GM13976 (cell line): ENCODE results near the gene PRR23E.

Experiments
- DNase-seq: peaks from one replicate; pipeline ENCODE4 v3.0.0; 2012; ENCODE audit warnings: low spot score
- in situ Hi-C: fragments of 300-500 bp; cut with MboI; formaldehyde crosslinking; loops from one replicate; pipeline ENCODE4 v1.12.0; 2022; ENCODE audit warnings: low sequenced_read_pairs, mixed read lengths, inconsistent platforms; ENCODE audit not compliant: unreplicated experiment
- TF ChIP-seq, protein P1 (sequence below): IDR thresholded peaks from 2 replicates; pipeline ENCODE4 v1.5.1; 2012; ENCODE audit warnings: borderline replicate concordance, mild to moderate bottlenecking; ENCODE audit not compliant: insufficient read depth; ENCODE audit errors: extremely low read depth, missing control alignments, control extremely low read depth

Gene PRR23E

DNA sequence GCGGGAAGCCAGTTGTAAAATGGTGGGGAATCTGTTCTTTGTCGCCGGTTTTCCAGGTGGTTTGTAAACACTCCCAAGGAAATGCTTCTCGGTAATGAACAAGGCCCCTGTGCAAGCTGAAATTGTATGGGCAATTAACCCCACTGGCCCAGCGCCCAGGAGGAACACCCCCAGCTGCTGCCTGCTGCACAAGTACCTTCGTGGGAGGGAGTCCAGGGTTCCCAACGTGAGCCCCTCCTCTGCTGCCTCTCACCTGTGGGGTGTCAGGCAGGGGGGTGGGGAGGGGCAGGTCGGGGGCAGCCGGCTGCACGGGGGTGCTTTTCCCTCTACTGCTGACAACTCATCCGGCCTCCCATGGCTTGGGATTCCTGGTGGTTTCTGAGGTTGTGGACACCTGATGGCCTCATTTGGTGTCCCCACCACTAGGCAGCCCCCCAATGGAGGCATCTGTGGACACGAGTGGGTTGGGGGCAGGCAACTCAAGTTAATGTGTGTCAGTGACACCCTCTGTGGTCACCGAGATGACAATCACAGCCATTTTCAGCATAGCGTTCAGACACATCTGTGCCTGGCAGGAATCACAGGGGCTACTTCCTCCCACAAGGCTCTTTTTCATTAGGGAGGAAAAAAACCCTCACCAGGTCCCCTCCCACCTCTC is 35.6 kb upstream of the PRR23E start:
- in situ Hi-C loops, result no loop called here
- TF ChIP-seq, protein P1, sequence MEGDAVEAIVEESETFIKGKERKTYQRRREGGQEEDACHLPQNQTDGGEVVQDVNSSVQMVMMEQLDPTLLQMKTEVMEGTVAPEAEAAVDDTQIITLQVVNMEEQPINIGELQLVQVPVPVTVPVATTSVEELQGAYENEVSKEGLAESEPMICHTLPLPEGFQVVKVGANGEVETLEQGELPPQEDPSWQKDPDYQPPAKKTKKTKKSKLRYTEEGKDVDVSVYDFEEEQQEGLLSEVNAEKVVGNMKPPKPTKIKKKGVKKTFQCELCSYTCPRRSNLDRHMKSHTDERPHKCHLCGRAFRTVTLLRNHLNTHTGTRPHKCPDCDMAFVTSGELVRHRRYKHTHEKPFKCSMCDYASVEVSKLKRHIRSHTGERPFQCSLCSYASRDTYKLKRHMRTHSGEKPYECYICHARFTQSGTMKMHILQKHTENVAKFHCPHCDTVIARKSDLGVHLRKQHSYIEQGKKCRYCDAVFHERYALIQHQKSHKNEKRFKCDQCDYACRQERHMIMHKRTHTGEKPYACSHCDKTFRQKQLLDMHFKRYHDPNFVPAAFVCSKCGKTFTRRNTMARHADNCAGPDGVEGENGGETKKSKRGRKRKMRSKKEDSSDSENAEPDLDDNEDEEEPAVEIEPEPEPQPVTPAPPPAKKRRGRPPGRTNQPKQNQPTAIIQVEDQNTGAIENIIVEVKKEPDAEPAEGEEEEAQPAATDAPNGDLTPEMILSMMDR, result no peak
- DNase-seq, result no peak

GRCh38 chr3:127158614-127159229 is 34.2 kb upstream of the PRR23E start:
- no peak for DNase-seq
- in situ Hi-C loops, result no loop called here
- TF ChIP-seq, protein P1, result no peak

DNA sequence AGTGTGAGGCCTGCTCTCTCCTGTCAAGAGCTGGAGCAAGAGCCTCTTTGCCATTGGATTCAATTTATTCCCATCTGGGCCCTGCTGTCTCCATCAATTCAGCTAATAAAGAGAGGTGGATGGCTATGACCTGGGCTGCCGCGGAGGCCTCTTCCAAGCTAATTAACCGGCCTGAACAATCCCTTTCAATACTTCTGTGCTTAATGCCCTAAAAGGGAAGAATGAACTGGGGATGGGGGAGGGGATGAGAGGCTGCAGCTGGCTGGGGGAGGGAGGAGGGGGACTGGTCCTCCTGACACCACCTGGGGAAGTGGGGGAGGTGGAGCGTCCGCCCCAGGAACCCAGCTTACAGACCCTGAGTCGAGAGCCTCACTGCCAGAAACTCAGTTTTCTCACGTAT is 33.4 kb upstream of the PRR23E start:
- TF ChIP-seq, protein P1, result no peak
- no peak for DNase-seq

DNA sequence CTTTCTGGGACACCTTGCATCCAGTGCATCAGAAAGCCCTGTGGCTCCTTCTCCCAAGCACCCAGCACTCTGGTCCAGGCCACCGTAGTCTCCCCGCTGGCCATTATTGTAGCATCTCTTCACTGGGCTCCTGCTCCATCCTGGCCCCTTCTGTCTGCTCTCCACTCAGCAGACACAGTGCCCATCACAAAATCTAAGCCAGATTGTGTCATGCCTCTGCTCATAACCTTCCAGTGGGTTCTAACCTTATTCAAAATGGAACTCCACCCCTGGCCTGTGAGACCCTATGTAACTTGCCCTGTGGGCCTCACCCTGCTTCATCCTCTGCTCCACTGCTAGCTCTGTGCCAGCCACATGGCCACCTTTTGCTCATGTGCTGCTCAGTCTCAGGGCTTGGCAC is 31.7 kb upstream of the PRR23E start:
- in situ Hi-C loops, result no loop called here
- TF ChIP-seq, protein P1, result no peak
- no peak for DNase-seq

More for the DNA sequence above, 33.4 kb upstream of the PRR23E start:
- in situ Hi-C loops, result no loop called here

DNA sequence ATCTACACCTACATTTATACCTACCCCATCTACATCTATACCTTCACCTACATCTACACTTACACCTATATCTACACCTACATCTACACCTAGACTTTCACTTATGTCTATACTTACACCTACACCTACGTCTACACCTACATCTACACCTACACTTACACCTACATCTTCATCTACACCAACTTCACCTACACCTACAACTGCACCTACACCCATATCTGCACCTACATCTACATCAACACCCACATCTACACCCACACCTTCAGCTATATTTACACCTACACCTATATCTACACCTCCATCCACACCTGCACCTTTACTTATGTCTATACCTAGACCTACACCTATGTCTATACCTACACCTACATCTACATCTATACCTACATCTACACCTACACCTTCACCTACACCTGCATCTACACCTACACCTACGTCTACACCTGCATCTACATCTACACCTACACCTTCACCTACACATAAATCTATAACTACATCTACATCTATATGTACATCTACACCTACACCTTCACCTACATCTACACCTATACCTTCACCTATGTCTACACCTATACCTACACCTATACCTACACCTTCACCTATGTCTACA is 30.9 kb upstream of the PRR23E start:
- no peak for DNase-seq
- in situ Hi-C loops, result no loop called here
- TF ChIP-seq, protein P1, result no peak

DNA sequence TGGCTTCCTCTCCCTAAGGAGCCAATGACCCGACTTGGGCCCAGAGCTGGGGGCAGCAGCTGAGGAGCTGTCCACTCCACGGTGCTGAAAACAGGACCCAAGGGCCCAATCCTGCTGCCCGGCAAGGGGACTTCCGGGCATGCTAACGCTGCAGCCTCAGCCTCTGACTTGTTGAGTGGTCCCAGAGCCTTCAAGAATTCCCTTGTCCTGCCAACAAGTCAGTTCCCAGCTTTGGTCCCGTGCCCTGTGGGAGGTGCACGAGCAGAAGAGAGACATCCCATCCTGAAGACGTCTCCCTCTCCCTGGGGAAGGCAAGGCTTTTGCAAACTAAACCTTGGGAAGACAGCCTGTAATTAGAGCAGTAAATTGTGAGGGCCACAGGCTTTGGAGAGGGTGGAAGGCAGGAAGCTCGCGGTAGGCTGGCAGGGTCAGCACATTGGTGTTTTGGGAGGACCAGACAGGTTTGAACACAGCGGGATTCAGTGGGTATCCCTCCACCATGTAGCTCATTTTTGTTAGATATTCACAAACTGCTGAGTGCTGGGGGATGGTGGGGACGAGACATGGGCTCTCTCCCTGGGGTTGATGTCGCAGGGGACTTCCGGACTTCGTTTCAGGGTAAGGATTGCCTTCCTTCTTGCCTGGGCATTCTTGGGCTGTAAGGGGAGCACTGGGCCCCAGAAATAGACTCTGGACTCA is 29.8 kb upstream of the PRR23E start:
- in situ Hi-C loops, result no loop called here
- no peak for DNase-seq
- TF ChIP-seq, protein P1, result no peak
